Gastrocnemius medialis (tissue), 4 donors: ENCODE measurements around the gene PLPPR4.

Experiments
- POLR2A ChIP-seq, 2 donors: fragments of 450-650 bp; IDR thresholded peaks; one replicate each; pipeline ENCODE4 v1.6.1; 2017; ENCODE audit warnings: antibody characterized with exemption in 2 of 2, mild to moderate bottlenecking in 2 of 2, moderate library complexity in 2 of 2
- TF ChIP-seq, protein P1 (sequence below), 5 experiments: fragments of 450-650 bp in 3 of 5; fragments of 200-600 bp in 2 of 5; sonication (generic) in 2 of 5; IDR thresholded peaks in 4 of 5; conservative IDR thresholded peaks in 1 of 5; 1 replicate in 4 of 5; 2 replicates in 1 of 5; pipeline ENCODE4 v1.5.1; 2016 to 2019; ENCODE audit warnings: antibody characterized with exemption in 5 of 5, mild to moderate bottlenecking in 3 of 5, moderate library complexity in 3 of 5

DNA sequence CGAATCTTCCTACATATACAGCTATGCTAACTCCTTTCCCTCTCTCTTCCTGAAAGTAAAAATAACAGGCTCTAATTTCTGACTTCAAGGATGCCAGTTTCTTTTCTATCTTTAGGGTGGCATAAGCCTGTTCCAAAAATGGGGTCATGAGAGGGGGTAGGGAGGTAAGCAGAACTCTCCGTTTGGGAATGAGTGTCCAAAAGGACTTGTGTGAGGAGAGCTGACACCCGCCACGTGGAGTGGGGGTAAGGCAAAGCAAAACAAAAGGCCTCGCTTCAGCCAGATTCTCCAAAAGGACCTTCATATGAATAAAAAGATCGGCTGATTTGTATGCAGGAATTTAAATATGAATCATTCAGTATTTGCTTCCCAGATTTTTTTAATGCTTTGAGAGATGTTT is 28.6 kb downstream of the PLPPR4 start:
- TF ChIP-seq POLR2A (IDR thresholded peaks at IDR 0.05): no peak
- TF ChIP-seq, protein P1, sequence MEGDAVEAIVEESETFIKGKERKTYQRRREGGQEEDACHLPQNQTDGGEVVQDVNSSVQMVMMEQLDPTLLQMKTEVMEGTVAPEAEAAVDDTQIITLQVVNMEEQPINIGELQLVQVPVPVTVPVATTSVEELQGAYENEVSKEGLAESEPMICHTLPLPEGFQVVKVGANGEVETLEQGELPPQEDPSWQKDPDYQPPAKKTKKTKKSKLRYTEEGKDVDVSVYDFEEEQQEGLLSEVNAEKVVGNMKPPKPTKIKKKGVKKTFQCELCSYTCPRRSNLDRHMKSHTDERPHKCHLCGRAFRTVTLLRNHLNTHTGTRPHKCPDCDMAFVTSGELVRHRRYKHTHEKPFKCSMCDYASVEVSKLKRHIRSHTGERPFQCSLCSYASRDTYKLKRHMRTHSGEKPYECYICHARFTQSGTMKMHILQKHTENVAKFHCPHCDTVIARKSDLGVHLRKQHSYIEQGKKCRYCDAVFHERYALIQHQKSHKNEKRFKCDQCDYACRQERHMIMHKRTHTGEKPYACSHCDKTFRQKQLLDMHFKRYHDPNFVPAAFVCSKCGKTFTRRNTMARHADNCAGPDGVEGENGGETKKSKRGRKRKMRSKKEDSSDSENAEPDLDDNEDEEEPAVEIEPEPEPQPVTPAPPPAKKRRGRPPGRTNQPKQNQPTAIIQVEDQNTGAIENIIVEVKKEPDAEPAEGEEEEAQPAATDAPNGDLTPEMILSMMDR (IDR thresholded peaks at IDR 0.05 in 4 of 5, conservative IDR thresholded peaks at IDR 0.05 in 1 of 5): no peak
